ENCODE results near the gene GNAO1. TPM values are rescaled to one million over a fixed set of nuclear protein-coding genes. Genes with fewer than 3 reads are reported as not detected.

GNAO1 gene
- total RNA-seq, 1 donor: not detected

DNA sequence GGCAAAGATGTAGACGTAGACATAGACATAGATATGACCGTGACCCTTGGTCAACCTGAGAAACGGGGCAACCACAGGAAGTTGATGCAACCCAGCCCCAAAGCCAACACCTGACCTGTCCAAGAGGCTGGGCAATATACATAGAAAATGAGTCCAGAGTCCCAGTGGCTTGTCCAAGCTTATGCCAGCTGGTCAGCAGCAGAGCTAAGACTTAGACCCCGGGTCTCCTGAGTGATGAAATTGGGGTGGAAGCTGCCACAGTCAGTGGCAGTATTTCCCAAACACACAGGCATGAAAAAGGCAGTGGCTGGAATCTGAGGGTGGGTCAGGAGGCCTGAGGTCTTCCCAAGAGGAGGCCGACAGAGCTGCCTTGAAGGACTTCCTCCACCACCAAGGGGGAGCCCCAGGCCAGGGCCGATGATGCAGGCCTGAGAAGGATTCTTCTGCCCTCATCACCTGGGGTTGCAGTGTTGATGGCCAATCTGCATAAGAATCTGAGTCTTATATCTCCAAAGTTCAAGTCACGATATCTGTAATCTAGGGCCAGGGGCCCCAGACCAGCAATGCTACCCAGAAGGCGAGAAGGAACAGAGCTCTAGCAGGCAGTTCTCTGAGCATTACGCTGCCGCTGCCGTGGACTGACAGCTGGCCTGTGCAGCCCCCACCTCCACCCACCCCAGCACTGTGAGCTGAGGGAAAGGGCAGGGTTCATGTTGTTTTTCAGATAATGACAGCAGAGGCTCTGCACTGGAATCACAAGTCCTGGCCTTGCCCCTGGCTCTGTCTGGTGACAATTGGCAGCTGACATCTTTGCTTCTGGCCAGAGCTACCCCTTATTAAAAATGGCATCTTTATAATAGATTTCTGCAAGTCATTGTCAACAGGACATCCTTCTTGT, 72.7 kb downstream of the GNAO1 start:
- Histone ChIP-seq H3K4me2 (ENCODE audit: insufficient read depth, low read length) (no peak overlapping the region), H3K9me3 (ENCODE audit: low read depth, low read length) (no peaks in the 10 kb centered on the region), H3K4me3 (ENCODE audit: insufficient read depth, low read length) (no peak overlapping the region), H3K4me1 (ENCODE audit: insufficient read depth, low read length) (no peaks in the 10 kb centered on the region), H3K27ac (ENCODE audit: low read depth, low read length) (no peak overlapping the region), H4K20me1 (ENCODE audit: insufficient read depth, low read length) (no peaks in the 10 kb centered on the region), H3K27me3 (ENCODE audit: insufficient read depth, low read length) (no peaks in the 10 kb centered on the region), H3K36me3 (ENCODE audit: insufficient read depth, low read length) (no peaks in the 10 kb centered on the region), H2AFZ (ENCODE audit: low read length) (no peak overlapping the region), H3K79me2 (ENCODE audit: insufficient read depth, low read length) (no peaks in the 10 kb centered on the region)
- no peak for DNase-seq (ENCODE audit: insufficient read length, low spot score, missing footprints)
- TF ChIP-seq, protein P1, sequence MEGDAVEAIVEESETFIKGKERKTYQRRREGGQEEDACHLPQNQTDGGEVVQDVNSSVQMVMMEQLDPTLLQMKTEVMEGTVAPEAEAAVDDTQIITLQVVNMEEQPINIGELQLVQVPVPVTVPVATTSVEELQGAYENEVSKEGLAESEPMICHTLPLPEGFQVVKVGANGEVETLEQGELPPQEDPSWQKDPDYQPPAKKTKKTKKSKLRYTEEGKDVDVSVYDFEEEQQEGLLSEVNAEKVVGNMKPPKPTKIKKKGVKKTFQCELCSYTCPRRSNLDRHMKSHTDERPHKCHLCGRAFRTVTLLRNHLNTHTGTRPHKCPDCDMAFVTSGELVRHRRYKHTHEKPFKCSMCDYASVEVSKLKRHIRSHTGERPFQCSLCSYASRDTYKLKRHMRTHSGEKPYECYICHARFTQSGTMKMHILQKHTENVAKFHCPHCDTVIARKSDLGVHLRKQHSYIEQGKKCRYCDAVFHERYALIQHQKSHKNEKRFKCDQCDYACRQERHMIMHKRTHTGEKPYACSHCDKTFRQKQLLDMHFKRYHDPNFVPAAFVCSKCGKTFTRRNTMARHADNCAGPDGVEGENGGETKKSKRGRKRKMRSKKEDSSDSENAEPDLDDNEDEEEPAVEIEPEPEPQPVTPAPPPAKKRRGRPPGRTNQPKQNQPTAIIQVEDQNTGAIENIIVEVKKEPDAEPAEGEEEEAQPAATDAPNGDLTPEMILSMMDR (IDR thresholded peaks at IDR 0.05; ENCODE audit: extremely low read depth, low read depth, low read length): no peak

DNA sequence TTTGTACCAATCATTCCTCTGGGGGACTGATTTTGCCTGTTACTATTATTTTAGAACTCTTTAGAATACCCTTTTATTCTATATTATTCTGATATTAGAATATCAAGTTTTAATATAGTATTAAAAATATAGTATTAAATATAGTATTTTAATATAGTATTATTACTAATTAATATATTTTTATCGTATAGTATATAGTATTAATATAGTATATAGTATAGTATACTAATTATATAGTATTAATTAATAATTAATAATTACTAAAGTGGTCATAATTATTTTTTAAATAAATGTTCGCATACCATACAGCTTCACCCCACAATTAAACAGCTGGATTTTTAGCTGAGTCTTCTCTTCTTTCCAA, 73.3 kb downstream of the GNAO1 start:
- Histone ChIP-seq H3K36me3 (ENCODE audit: insufficient read depth, low read length) (no peaks in the 10 kb centered on the region), H3K27ac (ENCODE audit: low read depth, low read length) (no peak overlapping the region), H3K9me3 (ENCODE audit: low read depth, low read length) (no peaks in the 10 kb centered on the region), H2AFZ (ENCODE audit: low read length) (no peak overlapping the region), H4K20me1 (ENCODE audit: insufficient read depth, low read length) (no peaks in the 10 kb centered on the region), H3K4me1 (ENCODE audit: insufficient read depth, low read length) (peaks cover 4% of the 10 kb centered on the region), H3K27me3 (ENCODE audit: insufficient read depth, low read length) (no peaks in the 10 kb centered on the region), H3K4me3 (ENCODE audit: insufficient read depth, low read length) (no peak overlapping the region), H3K79me2 (ENCODE audit: insufficient read depth, low read length) (no peaks in the 10 kb centered on the region), H3K4me2 (ENCODE audit: insufficient read depth, low read length) (no peak overlapping the region)
- no peak for DNase-seq (ENCODE audit: insufficient read length, low spot score, missing footprints)
- TF ChIP-seq, protein P1 (IDR thresholded peaks at IDR 0.05; ENCODE audit: extremely low read depth, low read depth, low read length): no peak

DNA sequence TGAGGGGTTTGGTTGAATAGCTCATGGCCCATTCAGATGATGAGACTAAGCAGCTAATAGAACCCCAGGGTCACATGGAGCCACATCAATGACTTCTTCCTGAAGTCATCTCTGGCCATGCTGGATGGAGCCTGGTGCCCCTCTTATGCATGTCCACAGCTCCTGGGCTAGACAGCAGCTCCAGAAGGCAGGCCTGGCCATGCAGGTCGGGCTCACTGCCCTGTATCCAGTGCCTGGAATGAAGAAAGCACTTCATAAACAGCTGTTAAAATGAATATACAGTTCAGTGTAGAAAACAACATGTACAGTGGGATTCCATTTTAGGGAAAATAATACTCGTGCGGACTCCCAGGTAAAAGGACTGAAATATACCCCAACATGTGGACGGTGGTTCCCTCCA, 73.9 kb downstream of the GNAO1 start:
- no peaks in the 10 kb centered on the region for H3K9me3 ChIP-seq (ENCODE audit: low read depth, low read length)
- no peaks in the 10 kb centered on the region for H3K36me3 ChIP-seq (ENCODE audit: insufficient read depth, low read length)
- no peak overlapping the region for H3K4me3 ChIP-seq (ENCODE audit: insufficient read depth, low read length)
- no peak overlapping the region for H3K4me2 ChIP-seq (ENCODE audit: insufficient read depth, low read length)
- DNase-seq (ENCODE audit: insufficient read length, low spot score, missing footprints): no peak
- H3K27me3 ChIP-seq (ENCODE audit: insufficient read depth, low read length): no peaks in the 10 kb centered on the region
- H3K79me2 ChIP-seq (ENCODE audit: insufficient read depth, low read length): no peaks in the 10 kb centered on the region
- TF ChIP-seq, protein P1 (IDR thresholded peaks at IDR 0.05; ENCODE audit: extremely low read depth, low read depth, low read length): no peak
- no peak overlapping the region for H3K27ac ChIP-seq (ENCODE audit: low read depth, low read length)
- no peak overlapping the region for H2AFZ ChIP-seq (ENCODE audit: low read length)
- no peaks in the 10 kb centered on the region for H4K20me1 ChIP-seq (ENCODE audit: insufficient read depth, low read length)
- H3K4me1 ChIP-seq (ENCODE audit: insufficient read depth, low read length): peaks cover 10% of the 10 kb centered on the region

DNA sequence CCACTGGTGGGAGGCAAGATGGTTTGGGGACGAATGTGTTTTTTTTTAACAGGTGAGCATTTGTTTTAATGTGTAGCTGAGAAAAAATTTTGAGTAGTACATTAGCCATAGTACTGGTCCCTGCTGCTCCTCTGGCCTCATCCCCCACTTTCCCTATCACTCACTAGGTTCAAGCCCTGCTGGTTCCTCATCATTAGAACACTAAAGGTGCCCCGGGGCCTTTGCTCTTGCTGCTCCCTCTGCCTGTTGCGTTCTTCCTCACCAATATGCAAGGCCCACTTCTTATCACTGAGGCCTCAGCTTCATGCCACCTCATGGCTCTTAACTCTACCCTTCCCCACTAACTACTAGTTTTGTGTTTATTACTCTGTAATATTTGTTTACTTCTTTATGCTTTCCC, 74.5 kb downstream of the GNAO1 start:
- H3K27me3 ChIP-seq (ENCODE audit: insufficient read depth, low read length): no peaks in the 10 kb centered on the region
- H2AFZ ChIP-seq (ENCODE audit: low read length): no peak overlapping the region
- no peaks in the 10 kb centered on the region for H3K9me3 ChIP-seq (ENCODE audit: low read depth, low read length)
- no peaks in the 10 kb centered on the region for H4K20me1 ChIP-seq (ENCODE audit: insufficient read depth, low read length)
- no peak overlapping the region for H3K4me3 ChIP-seq (ENCODE audit: insufficient read depth, low read length)
- no peak for DNase-seq (ENCODE audit: insufficient read length, low spot score, missing footprints)
- TF ChIP-seq, protein P1 (IDR thresholded peaks at IDR 0.05; ENCODE audit: extremely low read depth, low read depth, low read length): no peak
- H3K79me2 ChIP-seq (ENCODE audit: insufficient read depth, low read length): no peaks in the 10 kb centered on the region
- H3K27ac ChIP-seq (ENCODE audit: low read depth, low read length): no peak overlapping the region
- no peaks in the 10 kb centered on the region for H3K36me3 ChIP-seq (ENCODE audit: insufficient read depth, low read length)
- H3K4me1 ChIP-seq (ENCODE audit: insufficient read depth, low read length): peaks cover 13% of the 10 kb centered on the region
- no peak overlapping the region for H3K4me2 ChIP-seq (ENCODE audit: insufficient read depth, low read length)

Measured in osteoblast (primary cell).